Kidney epithelial cell (primary cell): ENCODE measurements around the gene DENND5B. TPM values are rescaled to one million over a fixed set of nuclear protein-coding genes. Genes with fewer than 3 reads are reported as not detected.
"Not testable (repeated sequence)": the region's sequence is repeated elsewhere in the genome, so short reads cannot be mapped to it uniquely, and the experiment has no call there.

ENCODE experiments used
- DNase-seq: peaks from one replicate; pipeline ENCODE4 v3.0.0-alpha.2; 2010; ENCODE audit warnings: low read depth
- H3K27me3 ChIP-seq: 2 replicates; pipeline ENCODE4 v1.6.0; 2011; ENCODE audit warnings: low read length; ENCODE audit not compliant: control insufficient read depth, insufficient read depth
- H3K36me3 ChIP-seq: 2 replicates; pipeline ENCODE4 v1.5.1; 2011; ENCODE audit warnings: low read length; ENCODE audit not compliant: control insufficient read depth, insufficient read depth
- H3K4me3 ChIP-seq: 2 replicates; pipeline ENCODE4 v1.5.1; 2011; ENCODE audit warnings: low read depth, mild to moderate bottlenecking, control low read depth, low read length
- CTCF ChIP-seq: IDR thresholded peaks from 2 replicates; pipeline ENCODE4 v1.5.1; 2011; ENCODE audit warnings: mild to moderate bottlenecking, moderate library complexity, low read length, control low read depth, inconsistent platforms; ENCODE audit not compliant: insufficient read depth, poor library complexity, severe bottlenecking
- total RNA-seq: library from RNA; depleted of rRNA; stranded (reverse); fragments of >200 nt; gene quantifications from 2 replicates; pipeline ENCODE4 v1.2.3, GENCODE V29; 2015

Gene DENND5B
- total RNA-seq, 1 donor from 2014 or later: 7.6 TPM

- no peak for TF ChIP-seq CTCF
- Histone ChIP-seq H3K36me3 (no peaks in the 10 kb centered on the region), H3K27me3 (no peaks in the 10 kb centered on the region), H3K4me3 (no peak overlapping the region)
- no peak for DNase-seq
Measured at GRCh38 chr12:31560516-31560915, 30.4 kb downstream of the DENND5B start.

- no peak for DNase-seq
- Histone ChIP-seq H3K27me3 (no peaks in the 10 kb centered on the region), H3K36me3 (no peaks in the 10 kb centered on the region), H3K4me3 (no peak overlapping the region)
- TF ChIP-seq CTCF: no peak
Measured at GRCh38 chr12:31558521-31558920, 32.4 kb downstream of the DENND5B start.

- TF ChIP-seq CTCF: no peak
Measured at GRCh38 chr12:31557707-31558106, 33.2 kb downstream of the DENND5B start.

GRCh38 chr12:31555466-31555865 lies 35.5 kb downstream of the DENND5B start:
- not testable (repeated sequence) for H3K4me3 ChIP-seq, H3K36me3 ChIP-seq, DNase-seq, H3K27me3 ChIP-seq

More at GRCh38 chr12:31557707-31558106, 33.2 kb downstream of the DENND5B start:
- H3K36me3 ChIP-seq: no peaks in the 10 kb centered on the region
- no peak overlapping the region for H3K4me3 ChIP-seq
- no peak for DNase-seq
- no peaks in the 10 kb centered on the region for H3K27me3 ChIP-seq

GRCh38 chr12:31550590-31550989 lies 40.3 kb downstream of the DENND5B start:
- H3K27me3 ChIP-seq, H3K4me3 ChIP-seq, DNase-seq, H3K36me3 ChIP-seq: not testable (repeated sequence)

GRCh38 chr12:31536672-31537071 lies 54.3 kb downstream of the DENND5B start:
- H3K27me3 ChIP-seq: no peaks in the 10 kb centered on the region
- TF ChIP-seq CTCF: no peak
- H3K36me3 ChIP-seq: no peaks in the 10 kb centered on the region
- no peak for DNase-seq
- H3K4me3 ChIP-seq: no peak overlapping the region

- Histone ChIP-seq H3K36me3 (no peaks in the 10 kb centered on the region), H3K27me3 (no peaks in the 10 kb centered on the region), H3K4me3 (no peak overlapping the region)
- no peak for TF ChIP-seq CTCF
- DNase-seq: no peak
Measured at GRCh38 chr12:31533470-31533869, 57.5 kb downstream of the DENND5B start.
